ENCODE data around the gene SUMF2. TPM values are rescaled to one million over a fixed set of nuclear protein-coding genes. Genes with fewer than 3 reads are reported as not detected.
"Not testable (repeated sequence)": the region's sequence is repeated elsewhere in the genome, so short reads cannot be mapped to it uniquely, and the experiment has no call there.

SUMF2 gene
- total RNA-seq, 4 donors from 2014 or later, result 61.2 to 110 (median 86.5) TPM

DNA sequence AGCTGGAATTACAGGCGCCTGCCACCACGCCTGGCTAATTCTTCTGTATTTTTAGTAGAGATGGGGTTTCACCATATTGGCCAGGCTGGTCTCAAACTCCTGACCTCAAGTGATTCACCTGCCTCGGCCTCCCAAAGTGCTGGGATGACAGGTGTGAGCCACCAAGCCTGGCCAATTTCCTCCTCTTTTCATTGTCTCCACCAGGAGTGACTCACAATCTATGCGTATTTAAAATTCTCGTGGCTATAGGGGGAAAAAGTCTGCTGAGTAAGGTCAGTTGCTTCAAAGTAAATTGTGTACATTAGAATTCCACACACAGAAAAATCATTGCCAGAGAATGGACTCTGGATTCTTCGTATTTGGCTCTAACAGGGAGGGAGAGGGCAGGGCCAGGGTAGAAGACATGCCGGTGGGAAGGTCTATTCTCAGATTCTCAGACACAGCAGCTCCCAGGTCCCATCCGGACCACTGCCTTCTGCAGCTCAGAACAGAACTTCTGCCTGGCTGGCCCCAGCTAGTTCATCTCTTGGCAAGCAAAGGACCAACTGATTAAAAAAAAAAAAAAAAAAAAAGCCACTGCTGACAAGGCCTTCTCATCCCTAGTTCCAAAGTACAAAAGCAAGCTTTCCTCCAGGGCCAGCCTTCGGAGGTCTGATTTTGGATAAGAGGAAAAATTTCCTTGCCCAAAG, 35.0 kb upstream of the SUMF2 start:
- Histone ChIP-seq H3K36me3 (no peaks in the 10 kb centered on the region), H3K4me3 (no peak overlapping the region), H3K9me3 (no peaks in the 10 kb centered on the region), H3K4me1 (no peaks in the 10 kb centered on the region), H3K27ac (no peak overlapping the region), H3K27me3 (no peaks in the 10 kb centered on the region)
- TF ChIP-seq, protein P1, sequence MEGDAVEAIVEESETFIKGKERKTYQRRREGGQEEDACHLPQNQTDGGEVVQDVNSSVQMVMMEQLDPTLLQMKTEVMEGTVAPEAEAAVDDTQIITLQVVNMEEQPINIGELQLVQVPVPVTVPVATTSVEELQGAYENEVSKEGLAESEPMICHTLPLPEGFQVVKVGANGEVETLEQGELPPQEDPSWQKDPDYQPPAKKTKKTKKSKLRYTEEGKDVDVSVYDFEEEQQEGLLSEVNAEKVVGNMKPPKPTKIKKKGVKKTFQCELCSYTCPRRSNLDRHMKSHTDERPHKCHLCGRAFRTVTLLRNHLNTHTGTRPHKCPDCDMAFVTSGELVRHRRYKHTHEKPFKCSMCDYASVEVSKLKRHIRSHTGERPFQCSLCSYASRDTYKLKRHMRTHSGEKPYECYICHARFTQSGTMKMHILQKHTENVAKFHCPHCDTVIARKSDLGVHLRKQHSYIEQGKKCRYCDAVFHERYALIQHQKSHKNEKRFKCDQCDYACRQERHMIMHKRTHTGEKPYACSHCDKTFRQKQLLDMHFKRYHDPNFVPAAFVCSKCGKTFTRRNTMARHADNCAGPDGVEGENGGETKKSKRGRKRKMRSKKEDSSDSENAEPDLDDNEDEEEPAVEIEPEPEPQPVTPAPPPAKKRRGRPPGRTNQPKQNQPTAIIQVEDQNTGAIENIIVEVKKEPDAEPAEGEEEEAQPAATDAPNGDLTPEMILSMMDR (IDR thresholded peaks at IDR 0.05), result no peak
- no peak for TF ChIP-seq POLR2A (IDR thresholded peaks at IDR 0.05)
- DNase-seq, result no peak
- intact Hi-C loops (cut with DNase I; ENCODE audit: low total_unique reads), result no loop called here

DNA sequence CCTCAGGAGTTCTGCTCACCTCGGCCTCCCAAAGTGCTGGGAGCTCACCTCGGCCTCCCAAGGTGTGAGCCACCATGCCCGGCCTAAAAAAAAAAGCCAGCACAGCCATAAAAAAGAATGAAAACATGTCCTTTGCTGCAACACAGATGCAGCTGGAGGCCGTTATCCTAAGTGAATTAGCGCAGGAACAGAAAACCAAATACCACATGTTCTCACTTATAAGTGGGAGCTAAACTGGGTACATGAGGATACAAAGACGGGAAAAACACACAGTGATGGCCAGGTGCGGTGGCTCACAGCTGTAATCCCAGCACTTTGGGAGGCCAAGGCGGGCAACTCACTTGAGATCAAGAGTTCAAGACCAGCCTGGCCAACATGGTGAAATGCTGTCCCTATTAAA, 33.7 kb upstream of the SUMF2 start:
- Histone ChIP-seq H3K4me3 (no peak overlapping the region), H3K4me1 (no peaks in the 10 kb centered on the region), H3K36me3 (no peaks in the 10 kb centered on the region), H3K9me3 (no peaks in the 10 kb centered on the region), H3K27me3 (no peaks in the 10 kb centered on the region), H3K27ac (no peak overlapping the region)
- TF ChIP-seq POLR2A (IDR thresholded peaks at IDR 0.05), result no peak
- TF ChIP-seq, protein P1 (IDR thresholded peaks at IDR 0.05), result no peak
- intact Hi-C loops (cut with DNase I; ENCODE audit: low total_unique reads), result no loop called here
- DNase-seq, result no peak

DNA sequence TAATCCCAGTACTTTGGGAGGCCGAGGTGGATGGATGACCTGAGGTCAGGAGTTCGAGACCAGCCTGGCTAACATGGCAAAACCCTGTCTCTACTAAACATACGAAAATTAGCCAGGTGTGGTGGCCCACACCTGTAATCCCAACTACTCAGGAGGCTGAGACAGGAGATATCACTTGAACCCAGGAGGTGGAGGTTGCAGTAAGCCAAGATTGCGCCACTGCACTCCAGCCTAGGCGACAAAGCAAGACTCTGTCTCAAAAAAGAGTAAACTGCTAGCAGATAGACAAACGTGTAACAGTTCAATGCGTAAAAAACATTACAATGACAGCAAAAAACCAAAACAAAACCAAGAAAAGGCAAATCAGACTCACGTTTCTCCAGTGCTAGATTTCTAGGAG, 32.5 kb upstream of the SUMF2 start:
- H3K36me3 ChIP-seq; H3K27ac ChIP-seq; DNase-seq; H3K9me3 ChIP-seq; H3K4me1 ChIP-seq; intact Hi-C loops (cut with DNase I; ENCODE audit: low total_unique reads); H3K27me3 ChIP-seq; H3K4me3 ChIP-seq: not testable (repeated sequence)

DNA sequence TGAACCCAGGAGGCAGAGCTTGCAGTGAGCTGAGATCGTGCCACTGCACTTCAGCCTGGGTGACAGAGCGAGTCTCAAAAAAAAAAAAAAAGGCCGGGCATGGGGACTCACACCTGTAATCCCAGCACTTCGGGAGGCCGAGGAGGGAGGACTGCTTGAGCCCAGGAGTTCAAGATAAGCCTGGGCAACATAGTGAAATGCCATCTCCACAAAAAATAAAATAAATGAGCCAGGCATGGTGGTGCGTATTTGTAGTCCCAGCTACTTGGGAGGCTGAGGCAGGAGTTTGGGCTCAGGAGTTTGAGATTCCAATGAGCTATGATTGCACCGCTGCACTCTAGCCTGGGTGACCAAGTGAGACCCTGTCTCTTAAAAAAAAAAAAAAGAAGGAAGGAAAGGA, 31.5 kb upstream of the SUMF2 start:
- H3K27me3 ChIP-seq; H3K36me3 ChIP-seq; H3K27ac ChIP-seq; intact Hi-C loops (cut with DNase I; ENCODE audit: low total_unique reads); H3K9me3 ChIP-seq; DNase-seq; H3K4me3 ChIP-seq; H3K4me1 ChIP-seq: not testable (repeated sequence)

DNA sequence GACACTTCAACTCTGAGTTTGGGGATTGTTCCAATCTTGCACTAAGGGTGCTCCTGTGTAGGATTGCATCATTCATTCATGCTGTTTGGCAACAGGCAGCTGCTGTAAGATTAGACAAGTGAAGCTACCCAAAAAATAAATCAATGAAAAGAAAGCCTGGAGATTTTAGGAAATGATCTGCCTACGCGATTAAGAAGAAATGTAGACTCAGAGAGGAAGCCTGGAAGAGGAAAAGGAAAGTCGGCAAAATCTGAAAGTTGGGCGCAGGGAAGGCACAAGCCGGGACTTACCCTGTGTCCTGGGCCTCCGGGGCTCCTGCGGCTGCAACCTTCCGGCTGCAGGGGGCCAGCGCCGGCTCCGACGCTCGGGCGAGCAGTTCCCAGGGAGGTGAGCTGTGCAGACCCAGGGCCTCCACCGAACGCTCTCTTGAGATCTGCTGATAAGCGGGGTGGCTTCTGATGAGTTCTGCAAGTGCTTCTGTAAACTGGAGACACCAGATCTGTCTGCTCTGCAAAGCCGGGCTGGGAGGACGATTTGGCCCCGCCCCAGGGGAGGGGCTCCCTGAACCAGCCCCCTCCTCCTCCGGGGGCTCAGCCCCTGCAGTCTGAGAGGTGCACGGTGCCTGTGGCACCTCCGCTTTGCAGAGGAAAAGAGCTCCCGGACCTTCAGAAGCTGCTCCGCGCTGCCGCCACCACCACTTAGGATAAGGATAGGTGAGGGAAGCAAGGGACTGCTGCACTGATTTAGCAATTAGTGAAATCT, 30.2 kb upstream of the SUMF2 start:
- Histone ChIP-seq H3K4me3 (peak overlapping the region; percentile 52 to 65), H3K27ac (peak overlapping the region; percentile 30 to 58), H3K9me3 (no peaks in the 10 kb centered on the region), H3K4me1 (no peaks in the 10 kb centered on the region), H3K27me3 (no peaks in the 10 kb centered on the region), H3K36me3 (no peaks in the 10 kb centered on the region)
- intact Hi-C loops (cut with DNase I; ENCODE audit: low total_unique reads), result no loop called here
- DNase-seq, result peak; percentile 31 to 39
- TF ChIP-seq POLR2A (IDR thresholded peaks at IDR 0.05), result no peak
- TF ChIP-seq, protein P1 (IDR thresholded peaks at IDR 0.05), result peak in 2 of 4 experiments; percentile 20 to 49

DNA sequence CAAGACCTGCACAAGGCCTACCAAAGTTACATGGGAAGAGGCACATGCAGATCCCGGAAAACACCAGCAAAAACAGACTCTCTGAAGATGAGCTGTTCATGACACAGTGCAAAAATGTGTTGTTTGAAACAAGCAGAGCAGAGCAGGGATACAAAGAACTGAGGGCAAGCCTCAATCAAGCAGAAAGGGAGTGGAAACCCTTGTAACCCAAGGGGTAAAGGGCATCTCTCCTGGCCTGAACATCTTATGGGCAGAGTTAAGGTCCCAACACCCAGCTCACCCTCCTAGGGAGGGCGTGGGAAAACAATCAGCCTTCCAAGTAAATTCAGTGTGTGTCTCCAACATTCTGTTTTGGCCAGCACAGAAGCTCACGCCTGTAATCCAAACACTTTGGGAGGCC, 23.4 kb upstream of the SUMF2 start:
- Histone ChIP-seq H3K36me3 (no peaks in the 10 kb centered on the region), H3K4me3 (no peak overlapping the region), H3K27ac (no peak overlapping the region), H3K9me3 (no peaks in the 10 kb centered on the region), H3K4me1 (no peaks in the 10 kb centered on the region), H3K27me3 (no peaks in the 10 kb centered on the region)
- intact Hi-C loops (cut with DNase I; ENCODE audit: low total_unique reads), result no loop called here
- TF ChIP-seq, protein P1 (IDR thresholded peaks at IDR 0.05), result no peak
- TF ChIP-seq POLR2A (IDR thresholded peaks at IDR 0.05), result no peak
- no peak for DNase-seq

DNA sequence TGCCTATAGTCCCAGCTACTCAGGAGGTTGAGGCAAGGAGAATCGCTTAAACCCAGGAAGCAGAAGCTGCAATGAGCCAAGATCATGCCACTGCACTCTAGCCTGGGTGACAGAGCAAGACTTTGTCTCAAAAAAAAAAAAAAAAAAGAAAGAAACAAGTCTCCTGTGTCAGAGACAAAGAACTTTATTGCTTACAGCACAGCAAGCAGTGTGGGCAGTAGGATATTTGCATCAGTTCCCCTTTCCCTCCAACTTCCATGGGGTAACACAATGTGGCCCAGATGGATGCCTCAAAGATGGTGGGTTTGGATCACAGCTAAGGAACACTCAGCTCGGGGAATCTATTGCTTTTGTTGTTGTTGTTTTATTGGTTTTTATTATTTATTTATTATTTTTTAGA, 18.3 kb upstream of the SUMF2 start:
- H3K36me3 ChIP-seq; H3K9me3 ChIP-seq; intact Hi-C loops (cut with DNase I; ENCODE audit: low total_unique reads); H3K4me1 ChIP-seq; H3K4me3 ChIP-seq; DNase-seq; H3K27me3 ChIP-seq: not testable (repeated sequence)
- peak overlapping the region; percentile 64 to 81 for H3K27ac ChIP-seq
